Testis (tissue), 2 donors: ENCODE results near the gene RHOU.

Source experiments
- CTCF ChIP-seq, 3 experiments: fragments of 450-650 bp in 2 of 3; fragments of 200-600 bp in 1 of 3; sonication (generic) in 1 of 3; IDR thresholded peaks; one replicate each; pipeline ENCODE4 v1.5.1; 2016 to 2019; ENCODE audit warnings: antibody characterized with exemption in 3 of 3, mild to moderate bottlenecking in 2 of 3, moderate library complexity in 1 of 3
- POLR2A ChIP-seq: fragments of 450-650 bp; IDR thresholded peaks from one replicate; pipeline ENCODE4 v1.6.1; 2017; ENCODE audit warnings: antibody characterized with exemption, mild to moderate bottlenecking, moderate library complexity

- TF ChIP-seq CTCF (IDR thresholded peaks at IDR 0.05) (no peak), POLR2A (no peak)
Observed at GRCh38 chr1:228781161-228781808, 46.0 kb downstream of the RHOU start.
